Trophoblast cell (in vitro differentiated cells and primary cell): ENCODE measurements around the gene HAND2.
A peak's percentile ranks its signal among the peaks of the same experiment; 100 is the strongest.

ENCODE experiments used
- DNase-seq, 2 donors: peaks; one replicate each; pipeline ENCODE4 v3.0.0-alpha.2; 2016
- H2AFZ ChIP-seq: 2 replicates; pipeline ENCODE4 v1.6.1; 2013; ENCODE audit warnings: low read length, moderate library complexity, mild to moderate bottlenecking; ENCODE audit not compliant: insufficient read depth, poor library complexity
- H2AK5ac ChIP-seq: 2 replicates; pipeline ENCODE4 v1.6.1; 2013; ENCODE audit warnings: mild to moderate bottlenecking, low read length
- H2BK120ac ChIP-seq: 2 replicates; pipeline ENCODE4 v1.6.1; 2013; ENCODE audit warnings: low read length, mild to moderate bottlenecking, moderate library complexity; ENCODE audit not compliant: insufficient read depth, poor library complexity
- H2BK12ac ChIP-seq: 2 replicates; pipeline ENCODE4 v1.6.1; 2013; ENCODE audit warnings: mild to moderate bottlenecking, low read length, moderate library complexity
- H2BK5ac ChIP-seq: 2 replicates; pipeline ENCODE4 v1.6.1; 2013; ENCODE audit warnings: low read length, low read depth, moderate library complexity, mild to moderate bottlenecking; ENCODE audit not compliant: poor library complexity
- H3K14ac ChIP-seq: 2 replicates; pipeline ENCODE4 v1.6.1; 2013; ENCODE audit warnings: mild to moderate bottlenecking, low read length
- H3K18ac ChIP-seq: 2 replicates; pipeline ENCODE4 v1.6.1; 2013; ENCODE audit warnings: mild to moderate bottlenecking, low read length
- H3K23ac ChIP-seq: 2 replicates; pipeline ENCODE4 v1.6.1; 2013; ENCODE audit warnings: low read length
- H3K27ac ChIP-seq: 2 replicates; pipeline ENCODE4 v1.5.1; 2013; ENCODE audit warnings: low read depth, mild to moderate bottlenecking, inconsistent platforms, low read length, moderate library complexity
- H3K27me3 ChIP-seq: 2 replicates; pipeline ENCODE4 v1.6.1; 2013; ENCODE audit warnings: inconsistent platforms, mild to moderate bottlenecking, low read length, moderate library complexity; ENCODE audit not compliant: insufficient read depth
- H3K36me3 ChIP-seq, 2 experiments: 1 replicate in 1 of 2; 2 replicates in 1 of 2; pipeline ENCODE4 v1.6.1; 2013; ENCODE audit warnings: low read length in 2 of 2, mild to moderate bottlenecking in 2 of 2, moderate library complexity in 1 of 2; ENCODE audit not compliant: insufficient read depth in 2 of 2, control insufficient read depth in 1 of 2
- H3K4ac ChIP-seq: 2 replicates; pipeline ENCODE4 v1.6.1; 2013; ENCODE audit warnings: low read depth, mild to moderate bottlenecking, low read length, moderate library complexity
- H3K4me1 ChIP-seq, 2 experiments: 1 replicate in 1 of 2; 2 replicates in 1 of 2; pipeline ENCODE4 v1.6.1; 2013; ENCODE audit warnings: low read length in 2 of 2, mild to moderate bottlenecking in 2 of 2, moderate library complexity in 1 of 2; ENCODE audit not compliant: insufficient read depth in 2 of 2, control insufficient read depth in 1 of 2
- H3K4me2 ChIP-seq: 2 replicates; pipeline ENCODE4 v1.6.1; 2013; ENCODE audit warnings: inconsistent platforms, mild to moderate bottlenecking, low read length, moderate library complexity
- H3K4me3 ChIP-seq: 2 replicates; pipeline ENCODE4 v1.5.1; 2013; ENCODE audit warnings: mild to moderate bottlenecking, low read depth, low read length, inconsistent platforms
- H3K79me1 ChIP-seq: one replicate; pipeline ENCODE4 v1.6.1; 2013; ENCODE audit warnings: low read length
- H3K79me2 ChIP-seq: 2 replicates; pipeline ENCODE4 v1.6.1; 2013; ENCODE audit warnings: low read length, mild to moderate bottlenecking; ENCODE audit not compliant: control insufficient read depth, insufficient read depth, poor library complexity
- H3K9ac ChIP-seq: 2 replicates; pipeline ENCODE4 v1.6.1; 2013; ENCODE audit warnings: mild to moderate bottlenecking, low read length
- H3K9me3 ChIP-seq: 2 replicates; pipeline ENCODE4 v1.6.1; 2013; ENCODE audit warnings: low read depth, mild to moderate bottlenecking, control low read depth, inconsistent platforms, low read length; ENCODE audit not compliant: insufficient read depth
- H4K12ac ChIP-seq: 2 replicates; pipeline ENCODE4 v1.6.1; 2013; ENCODE audit warnings: low read depth, mild to moderate bottlenecking, low read length, moderate library complexity
- H4K8ac ChIP-seq: 2 replicates; pipeline ENCODE4 v1.6.1; 2013; ENCODE audit warnings: low read depth, mild to moderate bottlenecking, low read length, moderate library complexity
- H4K91ac ChIP-seq: one replicate; pipeline ENCODE4 v1.6.1; 2013; ENCODE audit warnings: low read depth, mild to moderate bottlenecking, low read length, moderate library complexity
- WGBS: extraction: QIAGEN DNeasy Blood & Tissue Kit; methylation state at CpG from one replicate; pipeline ENCODE4 v1.1.7; 2013; ENCODE audit warnings: missing lambda C conversion rate; ENCODE audit not compliant: insufficient read length, insufficient coverage; ENCODE audit errors: extremely low coverage; 5-methylcytosine and 5-hydroxymethylcytosine counted together

Gene HAND2

GRCh38 chr4:173528378-173529321 lies 1.4 kb downstream of the HAND2 start:
- Histone ChIP-seq H3K4me1 (peaks cover 20 to 22% of the 10 kb centered on the region in 2 experiments), H3K27ac (no peak overlapping the region), H2AK5ac (no peak overlapping the region), H3K23ac (peak overlapping the region; percentile 80), H3K18ac (peak overlapping the region; percentile 47), H3K27me3 (peaks cover 55% of the 10 kb centered on the region), H2AFZ (no peak overlapping the region), H4K91ac (peak overlapping the region; percentile 39), H3K14ac (peak overlapping the region; percentile 47), H4K8ac (peak overlapping the region; percentile 43), H3K4me3 (peak overlapping the region; percentile 70), H3K79me1 (peaks cover 38% of the 10 kb centered on the region), H2BK12ac (no peak overlapping the region), H3K36me3 (no peaks in the 10 kb centered on the region), H3K9ac (peak overlapping the region; percentile 79), H2BK120ac (peak overlapping the region; percentile 11), H3K9me3 (peaks cover 4% of the 10 kb centered on the region), H3K79me2 (peaks cover 4% of the 10 kb centered on the region), H3K4ac (peak overlapping the region; percentile 28), H4K12ac (no peak overlapping the region), H2BK5ac (no peak overlapping the region), H3K4me2 (peak overlapping the region; percentile 60)
- no peak for DNase-seq
- no CpG with 5 or more reads among the region's 75 CpGs for whole genome bisulfite sequencing

- Histone ChIP-seq H3K79me1 (peaks cover 51% of the 10 kb centered on the region), H2AK5ac (no peak overlapping the region), H3K27ac (peak overlapping the region; percentile 60), H3K4me2 (peak overlapping the region; percentile 59), H3K36me3 (no peaks in the 10 kb centered on the region), H3K9ac (peak overlapping the region; percentile 51), H4K91ac (peak overlapping the region; percentile 60), H3K4me1 (peaks cover 27 to 30% of the 10 kb centered on the region in 2 experiments), H3K18ac (peak overlapping the region; percentile 57), H2BK12ac (peak overlapping the region; percentile 56), H3K4ac (no peak overlapping the region), H3K23ac (no peak overlapping the region), H3K9me3 (no peaks in the 10 kb centered on the region), H3K79me2 (peaks cover 13% of the 10 kb centered on the region), H2AFZ (peak overlapping the region; percentile 47), H3K27me3 (peaks cover 42% of the 10 kb centered on the region), H3K14ac (peak overlapping the region; percentile 33), H4K12ac (no peak overlapping the region), H3K4me3 (peak overlapping the region; percentile 67), H2BK5ac (peak overlapping the region; percentile 25), H2BK120ac (peak overlapping the region; percentile 21), H4K8ac (peak overlapping the region; percentile 17)
- DNase-seq: no peak
- WGBS: no CpG with 5 or more reads among the region's 42 CpGs
These were observed 2.7 kb downstream of the HAND2 start for GRCh38 chr4:173527103-173527891.

- peak overlapping the region; percentile 60 for H3K27ac ChIP-seq
- WGBS: no CpG with 5 or more reads among the region's 13 CpGs
- H3K9me3 ChIP-seq: no peaks in the 10 kb centered on the region
- H3K27me3 ChIP-seq: peaks cover 37% of the 10 kb centered on the region
- no peak overlapping the region for H3K14ac ChIP-seq
- H3K23ac ChIP-seq: no peak overlapping the region
- H2BK5ac ChIP-seq: no peak overlapping the region
- H3K4me1 ChIP-seq: peaks cover 29% of the 10 kb centered on the region in 2 experiments
- H2BK120ac ChIP-seq: no peak overlapping the region
- H3K36me3 ChIP-seq: no peaks in the 10 kb centered on the region
- H2AK5ac ChIP-seq: no peak overlapping the region
- H3K18ac ChIP-seq: no peak overlapping the region
- no peak overlapping the region for H2AFZ ChIP-seq
- H3K9ac ChIP-seq: peak overlapping the region; percentile 51
- peak overlapping the region; percentile 43 for H3K4me3 ChIP-seq
- peak overlapping the region; percentile 58 for H2BK12ac ChIP-seq
- peaks cover 57% of the 10 kb centered on the region for H3K79me1 ChIP-seq
- H4K91ac ChIP-seq: peak overlapping the region; percentile 60
- peaks cover 13% of the 10 kb centered on the region for H3K79me2 ChIP-seq
- no peak overlapping the region for H4K8ac ChIP-seq
- H3K4ac ChIP-seq: no peak overlapping the region
- no peak overlapping the region for H4K12ac ChIP-seq
- no peak for DNase-seq
- H3K4me2 ChIP-seq: peak overlapping the region; percentile 59
These were observed 3.3 kb downstream of the HAND2 start for GRCh38 chr4:173526724-173527102.

- H3K79me2 ChIP-seq: peaks cover 13% of the 10 kb centered on the region
- no peak overlapping the region for H3K18ac ChIP-seq
- H3K23ac ChIP-seq: no peak overlapping the region
- peak overlapping the region; percentile 89 for H3K4me2 ChIP-seq
- H3K27me3 ChIP-seq: peaks cover 33% of the 10 kb centered on the region
- no peak overlapping the region for H4K12ac ChIP-seq
- no peaks in the 10 kb centered on the region for H3K36me3 ChIP-seq
- H2BK120ac ChIP-seq: no peak overlapping the region
- no peak overlapping the region for H2AFZ ChIP-seq
- H4K91ac ChIP-seq: peak overlapping the region; percentile 99
- no CpG with 5 or more reads among the region's 10 CpGs for WGBS
- peak overlapping the region; percentile 46 for H2BK12ac ChIP-seq
- H3K14ac ChIP-seq: peak overlapping the region; percentile 1
- peaks cover 30 to 31% of the 10 kb centered on the region in 2 experiments for H3K4me1 ChIP-seq
- peak overlapping the region; percentile 0 for H3K9ac ChIP-seq
- H4K8ac ChIP-seq: no peak overlapping the region
- H3K4me3 ChIP-seq: no peak overlapping the region
- DNase-seq: no peak
- H3K79me1 ChIP-seq: peaks cover 57% of the 10 kb centered on the region
- no peak overlapping the region for H2AK5ac ChIP-seq
- no peak overlapping the region for H3K4ac ChIP-seq
- no peaks in the 10 kb centered on the region for H3K9me3 ChIP-seq
- no peak overlapping the region for H3K27ac ChIP-seq
- H2BK5ac ChIP-seq: peak overlapping the region; percentile 1
These were observed 4.0 kb downstream of the HAND2 start for GRCh38 chr4:173526027-173526482.
